HEK293T (cell line): ENCODE measurements around the gene MEF2D.

Experiments used
- BHLHE40 ChIP-seq: fragments of 450-650 bp; IDR thresholded peaks from 2 replicates; pipeline ENCODE4 v1.6.1; 2016; ENCODE audit warnings: mild to moderate bottlenecking, moderate library complexity, borderline replicate concordance
- ELF4 ChIP-seq: fragments of 450-650 bp; IDR thresholded peaks from 2 replicates; pipeline ENCODE4 v1.6.1; 2017; ENCODE audit warnings: antibody characterized with exemption
- FOXA1 ChIP-seq: fragments of 450-650 bp; IDR thresholded peaks from 2 replicates; pipeline ENCODE4 v1.6.1; 2016; ENCODE audit warnings: mild to moderate bottlenecking
- FOXK2 ChIP-seq: fragments of 450-650 bp; IDR thresholded peaks from 2 replicates; pipeline ENCODE4 v1.6.1; 2016; ENCODE audit warnings: mild to moderate bottlenecking
- NFRKB ChIP-seq: fragments of 450-650 bp; IDR thresholded peaks from 2 replicates; pipeline ENCODE4 v1.6.1; 2016; ENCODE audit warnings: mild to moderate bottlenecking, moderate library complexity
- SP1 ChIP-seq: fragments of 450-650 bp; IDR thresholded peaks from 2 replicates; pipeline ENCODE4 v1.6.1; 2017
- SUZ12 ChIP-seq: fragments of 450-650 bp; IDR thresholded peaks from 2 replicates; pipeline ENCODE4 v1.6.1; 2016; ENCODE audit warnings: mild to moderate bottlenecking
- TARDBP ChIP-seq: fragments of 450-650 bp; IDR thresholded peaks from 2 replicates; pipeline ENCODE4 v1.6.1; 2016
- ZNF384 ChIP-seq: fragments of 450-650 bp; IDR thresholded peaks from 2 replicates; pipeline ENCODE4 v1.6.1; 2016

GRCh38 chr1:156508955-156509234 is 8.3 kb upstream of the MEF2D start:
- no peak for TF ChIP-seq BHLHE40
- no peak for TF ChIP-seq SP1
- no peak for TF ChIP-seq FOXK2
- TF ChIP-seq ZNF384, result no peak
- no peak for TF ChIP-seq TARDBP
- TF ChIP-seq ELF4, result no peak
- no peak for TF ChIP-seq NFRKB
- no peak for TF ChIP-seq SUZ12
- no peak for TF ChIP-seq FOXA1
